GM12872 (cell line): ENCODE measurements around the gene PIK3CD.

Experiments
- TF ChIP-seq, protein P1 (sequence below): IDR thresholded peaks from 3 replicates; pipeline ENCODE4 v1.5.1; 2011; ENCODE audit warnings: low read depth, mild to moderate bottlenecking, low read length, moderate library complexity; ENCODE audit not compliant: insufficient read depth

Gene PIK3CD

DNA sequence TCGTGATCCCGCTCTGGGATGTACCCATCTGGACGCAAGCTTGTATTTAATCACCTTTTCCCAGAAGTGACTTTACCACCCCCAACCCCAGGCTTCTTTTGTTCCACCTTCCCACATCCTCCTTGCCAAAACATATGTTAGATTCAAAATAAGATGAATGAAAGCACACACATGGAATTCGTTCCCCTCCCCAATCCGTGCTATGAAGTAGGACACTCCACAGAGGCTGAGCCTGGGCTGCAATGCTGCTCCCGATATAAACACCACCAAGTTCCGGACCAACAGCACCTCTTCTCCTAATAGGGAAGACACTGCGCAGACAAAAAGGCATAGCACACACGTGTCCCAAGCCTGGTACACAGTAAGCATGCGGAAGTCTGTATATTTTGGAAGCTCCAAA lies 86.1 kb downstream of the PIK3CD start:
- TF ChIP-seq, protein P1, sequence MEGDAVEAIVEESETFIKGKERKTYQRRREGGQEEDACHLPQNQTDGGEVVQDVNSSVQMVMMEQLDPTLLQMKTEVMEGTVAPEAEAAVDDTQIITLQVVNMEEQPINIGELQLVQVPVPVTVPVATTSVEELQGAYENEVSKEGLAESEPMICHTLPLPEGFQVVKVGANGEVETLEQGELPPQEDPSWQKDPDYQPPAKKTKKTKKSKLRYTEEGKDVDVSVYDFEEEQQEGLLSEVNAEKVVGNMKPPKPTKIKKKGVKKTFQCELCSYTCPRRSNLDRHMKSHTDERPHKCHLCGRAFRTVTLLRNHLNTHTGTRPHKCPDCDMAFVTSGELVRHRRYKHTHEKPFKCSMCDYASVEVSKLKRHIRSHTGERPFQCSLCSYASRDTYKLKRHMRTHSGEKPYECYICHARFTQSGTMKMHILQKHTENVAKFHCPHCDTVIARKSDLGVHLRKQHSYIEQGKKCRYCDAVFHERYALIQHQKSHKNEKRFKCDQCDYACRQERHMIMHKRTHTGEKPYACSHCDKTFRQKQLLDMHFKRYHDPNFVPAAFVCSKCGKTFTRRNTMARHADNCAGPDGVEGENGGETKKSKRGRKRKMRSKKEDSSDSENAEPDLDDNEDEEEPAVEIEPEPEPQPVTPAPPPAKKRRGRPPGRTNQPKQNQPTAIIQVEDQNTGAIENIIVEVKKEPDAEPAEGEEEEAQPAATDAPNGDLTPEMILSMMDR, result no peak

DNA sequence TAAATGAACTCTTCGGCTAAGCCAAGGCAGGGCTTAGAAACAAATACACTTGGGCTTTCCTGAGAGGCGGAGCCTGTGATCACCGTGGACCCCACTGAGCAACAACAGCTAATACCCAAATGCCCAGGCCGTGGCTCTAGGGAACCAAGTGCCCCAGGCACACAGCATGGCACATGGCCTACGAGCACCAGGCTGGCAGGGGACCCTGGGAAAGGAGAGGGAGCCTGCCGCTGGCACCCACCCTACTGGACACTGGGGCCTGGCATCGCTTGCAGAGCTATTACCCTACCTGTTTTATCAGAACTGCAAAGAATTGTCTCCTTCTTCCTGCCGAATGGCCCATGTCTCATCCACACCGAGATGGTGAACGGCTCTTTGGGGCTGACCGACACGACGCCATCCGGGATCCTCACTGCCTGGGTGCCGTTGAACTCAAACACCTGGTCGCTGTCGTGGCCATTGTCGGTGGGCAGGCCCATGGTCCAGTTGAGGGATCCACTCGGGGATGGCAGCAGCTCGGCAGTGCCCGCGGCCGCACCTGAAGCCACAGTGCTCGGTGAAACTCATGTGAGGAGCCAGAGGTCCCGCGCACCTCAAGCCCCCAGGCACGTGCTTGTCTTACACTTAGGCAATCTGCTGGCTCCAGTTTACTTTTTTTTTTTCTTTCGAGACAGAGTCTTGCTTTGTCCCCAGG lies 92.7 kb downstream of the PIK3CD start:
- TF ChIP-seq, protein P1, result no peak

DNA sequence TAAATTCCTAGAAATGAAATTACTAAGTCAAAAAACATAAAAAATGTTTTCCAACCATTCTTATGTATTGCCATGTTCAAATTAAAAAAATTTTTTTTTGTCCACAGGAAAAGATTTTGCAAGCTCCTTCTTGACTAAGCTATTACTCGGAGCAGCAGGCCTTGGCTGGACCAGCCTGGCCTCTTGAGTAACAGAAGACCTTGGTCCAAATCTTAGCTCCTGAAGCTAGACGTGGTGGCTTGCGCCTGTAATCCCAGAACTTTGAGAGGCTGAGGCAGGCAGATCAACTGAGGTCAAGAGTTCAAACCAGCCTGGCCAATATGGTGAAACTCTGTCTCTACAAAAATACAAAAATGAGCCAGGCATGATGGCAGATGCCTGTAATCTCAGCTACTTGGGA lies 94.7 kb downstream of the PIK3CD start:
- TF ChIP-seq, protein P1, result no peak

DNA sequence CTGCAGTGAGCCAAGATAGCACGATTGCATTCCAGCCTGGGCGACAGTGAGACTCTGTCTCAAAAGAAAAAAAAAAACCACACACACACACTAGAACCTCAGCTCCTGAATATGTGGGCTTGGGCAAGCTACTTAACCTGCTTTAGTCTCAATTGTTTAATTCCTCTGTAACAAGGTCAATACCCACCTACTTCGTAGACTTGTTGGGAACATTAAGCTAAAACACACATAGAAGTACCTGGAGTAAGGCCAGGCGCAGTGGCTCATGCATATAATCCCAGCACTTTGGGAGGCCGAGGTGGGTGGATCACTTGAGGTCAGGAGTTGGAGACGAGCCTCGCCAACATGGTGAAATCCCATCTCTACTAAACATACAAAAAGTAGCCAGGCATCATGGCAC lies 95.1 kb downstream of the PIK3CD start:
- TF ChIP-seq, protein P1, result no peak

DNA sequence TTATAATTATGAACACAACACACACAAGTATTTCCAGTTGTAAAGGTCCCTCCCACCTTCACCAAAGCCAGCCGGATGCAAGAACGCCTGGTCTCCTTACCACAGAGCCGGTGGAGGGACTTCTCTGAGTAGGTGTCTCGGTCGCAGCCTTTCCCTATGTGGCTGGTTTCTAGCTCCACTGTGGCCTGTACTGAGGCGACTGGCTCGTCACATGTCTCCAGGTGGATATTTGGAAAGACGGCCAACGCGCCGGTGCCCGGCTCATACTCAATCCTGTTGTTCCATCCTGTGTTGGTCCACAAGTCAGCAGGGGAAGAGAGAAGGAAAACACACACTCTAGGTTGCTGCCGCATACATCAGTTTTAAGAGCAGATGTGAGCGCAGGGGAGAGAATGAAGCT lies 97.8 kb downstream of the PIK3CD start:
- TF ChIP-seq, protein P1, result no peak

DNA sequence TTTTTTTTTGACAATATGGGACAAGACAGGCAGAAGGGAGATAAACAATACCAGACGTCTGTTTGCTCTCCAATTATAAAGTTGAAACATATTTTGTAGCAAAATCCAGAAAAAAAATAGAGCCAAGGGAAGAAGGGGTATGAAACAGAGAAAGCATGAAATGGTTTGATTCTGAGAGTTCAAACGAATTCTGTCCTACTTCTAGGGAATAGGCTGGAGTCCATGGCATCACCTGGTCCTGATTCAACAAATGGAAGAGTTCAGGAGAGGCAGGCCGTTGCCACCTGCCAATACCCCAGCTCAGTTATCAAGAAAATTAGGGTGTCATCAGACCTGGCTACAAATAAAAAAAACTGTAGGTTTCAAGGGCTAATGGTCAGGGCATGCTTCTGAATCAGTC lies 100.4 kb downstream of the PIK3CD start:
- TF ChIP-seq, protein P1, result no peak

DNA sequence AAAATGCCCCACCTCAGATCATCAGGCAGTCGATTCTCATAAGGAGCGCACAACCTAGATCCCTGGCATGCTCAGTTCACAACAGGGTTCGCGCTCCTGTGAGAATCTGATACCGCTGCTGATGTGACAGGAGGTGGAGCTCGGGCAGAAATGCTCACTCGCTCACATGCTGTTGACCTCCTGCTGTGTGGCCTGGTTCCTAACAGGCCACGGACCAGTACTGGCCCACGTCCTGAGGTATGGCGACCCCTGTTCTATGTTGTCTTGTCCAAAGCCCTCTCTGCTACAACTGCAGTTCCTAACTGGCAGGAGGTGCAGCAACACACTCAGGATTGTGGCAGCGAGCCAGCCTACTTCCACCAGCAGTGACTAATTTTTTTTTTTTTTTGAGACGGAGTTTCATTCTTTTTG lies 101.6 kb downstream of the PIK3CD start:
- TF ChIP-seq, protein P1, result no peak
